ENCODE data around the gene AQP1. TPM values are rescaled to one million over a fixed set of nuclear protein-coding genes. Genes with fewer than 3 reads are reported as not detected.

Gene AQP1
- total and polyA plus RNA-seq, 10 of the 15 experiments (the other 5 are each of a cell fraction or from before 2014, with no cell fraction given) = 0.03 to 0.64 TPM; not detected in 8

DNA sequence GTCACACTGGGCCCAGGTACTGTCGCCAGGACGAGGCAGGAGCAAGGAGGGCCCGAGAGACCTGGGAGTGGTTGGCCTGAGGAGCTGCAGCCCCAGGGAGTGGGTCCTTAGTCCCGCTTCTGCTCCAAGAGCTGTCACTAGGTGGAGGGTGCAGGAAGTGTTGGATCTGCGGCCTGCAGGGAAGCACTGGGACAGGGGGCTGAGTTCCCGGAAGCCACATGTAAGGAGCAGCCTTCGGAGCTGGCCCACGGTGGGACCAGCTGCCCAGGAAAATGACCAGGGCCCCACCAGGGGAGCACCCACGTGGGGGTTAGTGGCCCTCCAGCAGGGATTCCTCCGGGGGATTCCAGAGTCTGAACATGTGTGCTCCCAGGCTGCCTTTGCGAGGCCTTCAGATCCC, 9.2 kb upstream of the AQP1 start:
- H3K27ac ChIP-seq (ENCODE audit: control insufficient read depth, insufficient read depth) = no peak overlapping the region
- no peak overlapping the region for H3K9ac ChIP-seq (ENCODE audit: control insufficient read depth, insufficient read depth, low read length)
- H2AFZ ChIP-seq (ENCODE audit: control insufficient read depth, low read depth, low read length) = no peak overlapping the region
- WGBS (ENCODE audit: insufficient coverage, insufficient replicate concordance, low lambda C conversion rate, missing lambda C conversion rate) = 44% methylated on average over 11 of the region's 11 CpGs
- intact Hi-C loops (cut with micrococcal nuclease; ENCODE audit: unreplicated experiment) = no loop called here
- SMC1A ChIA-PET (ENCODE audit: uncharacterized antibody, unreplicated experiment) = no interaction called here
- no TSS peak for BruUV-seq (replicated peaks)
- POLR2A ChIA-PET = no interaction called here
- DNase-seq (ENCODE audit: low read depth, low spot score) = no peak
- no peak overlapping the region for H3K4me3 ChIP-seq
- RAD21 ChIA-PET (ENCODE audit: unreplicated experiment) = no interaction called here
- no peaks in the 10 kb centered on the region for H3K9me3 ChIP-seq (replicated peaks; ENCODE audit: control insufficient read depth, insufficient read depth, low read length)
- no peaks in the 10 kb centered on the region for H3K79me2 ChIP-seq (ENCODE audit: control insufficient read depth, insufficient read depth, low read length)
- in situ Hi-C loops (cut with MboI) = no loop called here
- ATAC-seq = no peak
- CTCF ChIA-PET = no interaction called here
- H3K4me1 ChIP-seq (ENCODE audit: control insufficient read depth, insufficient read depth, low read length) = no peaks in the 10 kb centered on the region
- no peaks in the 10 kb centered on the region for H3K36me3 ChIP-seq (ENCODE audit: control insufficient read depth in 2 of 2, insufficient read depth in 2 of 2, low read length in 1 of 2)
- no peak for FAIRE-seq
- TF ChIP-seq, protein P1, sequence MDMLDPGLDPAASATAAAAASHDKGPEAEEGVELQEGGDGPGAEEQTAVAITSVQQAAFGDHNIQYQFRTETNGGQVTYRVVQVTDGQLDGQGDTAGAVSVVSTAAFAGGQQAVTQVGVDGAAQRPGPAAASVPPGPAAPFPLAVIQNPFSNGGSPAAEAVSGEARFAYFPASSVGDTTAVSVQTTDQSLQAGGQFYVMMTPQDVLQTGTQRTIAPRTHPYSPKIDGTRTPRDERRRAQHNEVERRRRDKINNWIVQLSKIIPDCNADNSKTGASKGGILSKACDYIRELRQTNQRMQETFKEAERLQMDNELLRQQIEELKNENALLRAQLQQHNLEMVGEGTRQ (IDR thresholded peaks at IDR 0.05; ENCODE audit: borderline replicate concordance, low read depth, low read length) = no peak
- TF ChIP-seq BMI1 (IDR thresholded peaks at IDR 0.05; ENCODE audit: borderline replicate concordance) (no peak), POU2F2 (IDR thresholded peaks at IDR 0.05; ENCODE audit: borderline replicate concordance, low read depth, low read length) (no peak), IRF4 (IDR thresholded peaks at IDR 0.05; ENCODE audit: low read depth, low read length) (no peak)
- TF ChIP-seq, protein P2, sequence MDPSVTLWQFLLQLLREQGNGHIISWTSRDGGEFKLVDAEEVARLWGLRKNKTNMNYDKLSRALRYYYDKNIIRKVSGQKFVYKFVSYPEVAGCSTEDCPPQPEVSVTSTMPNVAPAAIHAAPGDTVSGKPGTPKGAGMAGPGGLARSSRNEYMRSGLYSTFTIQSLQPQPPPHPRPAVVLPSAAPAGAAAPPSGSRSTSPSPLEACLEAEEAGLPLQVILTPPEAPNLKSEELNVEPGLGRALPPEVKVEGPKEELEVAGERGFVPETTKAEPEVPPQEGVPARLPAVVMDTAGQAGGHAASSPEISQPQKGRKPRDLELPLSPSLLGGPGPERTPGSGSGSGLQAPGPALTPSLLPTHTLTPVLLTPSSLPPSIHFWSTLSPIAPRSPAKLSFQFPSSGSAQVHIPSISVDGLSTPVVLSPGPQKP (IDR thresholded peaks at IDR 0.05; ENCODE audit: low read depth, low read length) = no peak
- peaks cover 0 to 2% of the 10 kb centered on the region in 2 experiments; a peak in 2 of 4 replicates for H3K27me3 ChIP-seq (replicated peaks in 1 of 2; ENCODE audit: control insufficient read depth in 2 of 2, insufficient read depth in 2 of 2, low read length in 1 of 2)
- H3K4me2 ChIP-seq (ENCODE audit: control insufficient read depth, insufficient read depth) = no peak overlapping the region
- no peaks in the 10 kb centered on the region for H4K20me1 ChIP-seq (ENCODE audit: control insufficient read depth, insufficient read depth)

DNA sequence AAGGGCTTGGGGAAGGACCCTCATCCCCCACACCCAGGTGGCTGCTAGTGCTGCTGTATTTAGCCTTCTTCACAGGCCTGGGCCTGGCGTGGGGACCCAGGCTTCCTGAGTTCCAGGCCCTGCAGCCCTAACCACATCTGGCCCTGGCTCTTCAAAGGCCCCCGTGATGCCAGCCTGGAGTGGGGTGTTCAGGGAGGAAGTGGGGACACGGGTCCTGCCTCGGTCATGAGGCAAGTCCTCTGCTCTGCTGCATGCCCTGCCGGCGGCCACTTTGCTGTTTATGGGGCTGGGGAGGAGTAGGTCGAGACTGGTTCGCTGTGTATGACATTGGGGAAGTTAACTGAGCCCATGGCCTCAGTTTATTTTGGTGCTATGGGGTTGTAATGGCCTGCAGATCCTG, 8.5 kb upstream of the AQP1 start:
- SMC1A ChIA-PET (ENCODE audit: uncharacterized antibody, unreplicated experiment) = no interaction called here
- WGBS (ENCODE audit: insufficient coverage, insufficient replicate concordance, low lambda C conversion rate, missing lambda C conversion rate) = 31% methylated on average over 8 of the region's 8 CpGs
- Histone ChIP-seq H3K79me2 (ENCODE audit: control insufficient read depth, insufficient read depth, low read length) (no peaks in the 10 kb centered on the region), H3K4me1 (ENCODE audit: control insufficient read depth, insufficient read depth, low read length) (no peaks in the 10 kb centered on the region), H3K9me3 (replicated peaks; ENCODE audit: control insufficient read depth, insufficient read depth, low read length) (no peaks in the 10 kb centered on the region), H2AFZ (ENCODE audit: control insufficient read depth, low read depth, low read length) (no peak overlapping the region), H3K4me3 (no peak overlapping the region), H3K9ac (ENCODE audit: control insufficient read depth, insufficient read depth, low read length) (no peak overlapping the region), H3K36me3 (ENCODE audit: control insufficient read depth in 2 of 2, insufficient read depth in 2 of 2, low read length in 1 of 2) (no peaks in the 10 kb centered on the region), H3K4me2 (ENCODE audit: control insufficient read depth, insufficient read depth) (no peak overlapping the region), H3K27ac (ENCODE audit: control insufficient read depth, insufficient read depth) (no peak overlapping the region), H4K20me1 (ENCODE audit: control insufficient read depth, insufficient read depth) (no peaks in the 10 kb centered on the region), H3K27me3 (replicated peaks in 1 of 2; ENCODE audit: control insufficient read depth in 2 of 2, insufficient read depth in 2 of 2, low read length in 1 of 2) (peaks cover 0 to 2% of the 10 kb centered on the region in 2 experiments; a peak in 2 of 4 replicates)
- in situ Hi-C loops (cut with MboI) = no loop called here
- no peak for DNase-seq (ENCODE audit: low read depth, low spot score)
- ATAC-seq = no peak
- TF ChIP-seq IKZF1 (conservative IDR thresholded peaks at IDR 0.05) = no peak
- no peak for TF ChIP-seq FOS (IDR thresholded peaks at IDR 0.05; ENCODE audit: borderline replicate concordance, extremely low read depth, insufficient read length)
- no peak for TF ChIP-seq JUND (IDR thresholded peaks at IDR 0.05; ENCODE audit: low read depth, low read length)
- TF ChIP-seq FOXK2 (IDR thresholded peaks at IDR 0.05) = no peak
- no peak for TF ChIP-seq SUPT20H (IDR thresholded peaks at IDR 0.05; ENCODE audit: borderline replicate concordance, control insufficient read depth, low read depth, low read length)
- TF ChIP-seq NR2C1 (IDR thresholded peaks at IDR 0.05) = no peak
- TF ChIP-seq MEF2B (IDR thresholded peaks at IDR 0.05; ENCODE audit: partially characterized antibody, poor library complexity, severe bottlenecking) = no peak
- POLR2A ChIA-PET = no interaction called here
- CTCF ChIA-PET = no interaction called here
- RAD21 ChIA-PET (ENCODE audit: unreplicated experiment) = no interaction called here
- intact Hi-C loops (cut with micrococcal nuclease; ENCODE audit: unreplicated experiment) = no loop called here
- no peak for FAIRE-seq
- no TSS peak for BruUV-seq (replicated peaks)
